Endothelial cell of umbilical vein (primary cell): Measurements from ENCODE around the gene GPR158. TPM values are rescaled to one million over a fixed set of nuclear protein-coding genes. Genes with fewer than 3 reads are reported as not detected.

ENCODE experiments used
- BruUV-seq: library from RNA; stranded (reverse); fragments of 400-500 nt; replicated peaks from 2 replicates; lab custom pipeline; 2021; lab: Mats Ljungman, UMichigan
- CTCF ChIA-PET: fragments of 300-600, 350-600 bp; sonication (Branson Sonifier 250); formaldehyde crosslinking; loops from one replicate; lab custom pipeline; 2021; ENCODE audit warnings: antibody characterized with exemption, inconsistent platforms; lab: Charles Lee
- POLR2A ChIA-PET: fragments of 300-600, 350-600 bp; sonication (Branson Sonifier 250); formaldehyde crosslinking; loops from one replicate; lab custom pipeline; 2021; ENCODE audit warnings: antibody characterized with exemption, inconsistent platforms; lab: Charles Lee
- DNase-seq: peaks from one replicate; pipeline ENCODE4 v3.0.0-alpha.2; 2011; ENCODE audit warnings: low read depth, low spot score
- FAIRE-seq: peaks from 2 replicates; lab custom pipeline; 2011; peaks lifted over from hg19 to GRCh38; lab: Jason Lieb, UNC
- H2AFZ ChIP-seq: 2 replicates; pipeline ENCODE4 v1.6.0; 2012; ENCODE audit warnings: low read depth, low read length, control low read depth, inconsistent platforms
- H3K27ac ChIP-seq: 2 replicates; pipeline ENCODE4 v1.5.1; 2011; ENCODE audit warnings: low read depth, mild to moderate bottlenecking, control low read depth, low read length, moderate library complexity; ENCODE audit not compliant: insufficient read depth
- H3K27me3 ChIP-seq, 2 experiments: 2 replicates each; pipeline versions ENCODE4 v1.6.0 to v1.6.1; 2011; ENCODE audit warnings: low read length in 2 of 2, mixed read lengths in 1 of 2; ENCODE audit not compliant: control insufficient read depth in 2 of 2, insufficient read depth in 2 of 2
- H3K36me3 ChIP-seq, 2 experiments: 2 replicates in 1 of 2; 3 replicates in 1 of 2; pipeline ENCODE4 v1.5.1; 2011; ENCODE audit warnings: low read length in 2 of 2, mild to moderate bottlenecking in 1 of 2, moderate library complexity in 1 of 2; ENCODE audit not compliant: control insufficient read depth in 2 of 2, insufficient read depth in 2 of 2; ENCODE audit errors: extremely low read depth in 1 of 2
- H3K4me1 ChIP-seq: 3 replicates; pipeline ENCODE4 v1.5.1; 2011; ENCODE audit warnings: mild to moderate bottlenecking, low read length; ENCODE audit not compliant: control insufficient read depth, insufficient read depth; ENCODE audit errors: extremely low read depth
- H3K4me2 ChIP-seq: 2 replicates; pipeline ENCODE4 v1.6.1; 2011; ENCODE audit warnings: low read length, control low read depth, mixed read lengths; ENCODE audit not compliant: insufficient read depth
- H3K4me3 ChIP-seq, 3 experiments: fragments of 200-600 bp in 1 of 3; sonication (generic), shearing (Covaris generic) in 1 of 3; replicated peaks in 1 of 3; 2 replicates each; pipeline ENCODE4 v1.5.1; 2011 to 2016; ENCODE audit warnings: control low read depth in 3 of 3, low read length in 3 of 3, mild to moderate bottlenecking in 2 of 3, inconsistent platforms in 1 of 3, low read depth in 1 of 3, moderate library complexity in 1 of 3; ENCODE audit not compliant: insufficient read depth in 1 of 3
- H3K79me2 ChIP-seq: 2 replicates; pipeline ENCODE4 v1.6.0; 2012; ENCODE audit warnings: low read length, inconsistent platforms; ENCODE audit not compliant: control insufficient read depth, insufficient read depth
- H3K9ac ChIP-seq: replicated peaks from 2 replicates; pipeline ENCODE3; 2011; ENCODE audit warnings: low read length, control low read depth; ENCODE audit not compliant: insufficient read depth; ENCODE audit errors: extremely low read depth
- H3K9me1 ChIP-seq: replicated peaks from 3 replicates; pipeline ENCODE4 v1.6.0; 2011; ENCODE audit warnings: mild to moderate bottlenecking, low read length; ENCODE audit not compliant: control insufficient read depth, insufficient read depth; ENCODE audit errors: extremely low read depth
- H3K9me3 ChIP-seq: replicated peaks from 2 replicates; pipeline ENCODE4 v1.5.1; 2012; ENCODE audit warnings: low read length, inconsistent platforms; ENCODE audit not compliant: control insufficient read depth, insufficient read depth
- H4K20me1 ChIP-seq: replicated peaks from 2 replicates; pipeline ENCODE3; 2011; ENCODE audit warnings: mild to moderate bottlenecking, low read length; ENCODE audit not compliant: control insufficient read depth, insufficient read depth; ENCODE audit errors: extremely low read depth
- EZH2 ChIP-seq: IDR thresholded peaks from 2 replicates; pipeline ENCODE4 v1.6.1; 2012; ENCODE audit warnings: borderline replicate concordance, low read depth, mild to moderate bottlenecking, moderate library complexity, low read length, inconsistent platforms; ENCODE audit not compliant: severe bottlenecking
- FOS ChIP-seq: IDR thresholded peaks from 2 replicates; pipeline ENCODE4 v1.6.1; 2011; ENCODE audit warnings: mild to moderate bottlenecking, low read length, moderate library complexity, borderline replicate concordance; ENCODE audit not compliant: insufficient read depth
- GATA2 ChIP-seq: IDR thresholded peaks from 2 replicates; pipeline ENCODE4 v1.7.0; 2011; ENCODE audit warnings: low read depth, mild to moderate bottlenecking, moderate library complexity, mixed read lengths, low read length; ENCODE audit not compliant: insufficient read length, insufficient read depth
- JUN ChIP-seq: IDR thresholded peaks from 2 replicates; pipeline ENCODE4 v1.6.1; 2011; ENCODE audit warnings: borderline replicate concordance, low read depth; ENCODE audit not compliant: insufficient read length, insufficient read depth
- MAX ChIP-seq: IDR thresholded peaks from 2 replicates; pipeline ENCODE4 v1.6.1; 2011; ENCODE audit not compliant: insufficient read depth, insufficient read length
- MYC ChIP-seq: IDR thresholded peaks from one replicate; pipeline ENCODE4 v1.6.1; 2011; ENCODE audit warnings: mild to moderate bottlenecking, low read depth, low read length
- POLR2A ChIP-seq: IDR thresholded peaks from 2 replicates; pipeline ENCODE4 v1.6.1; 2012; ENCODE audit warnings: low read depth, mild to moderate bottlenecking, control low read depth, low read length
- POLR2AphosphoS5 ChIP-seq: IDR thresholded peaks from 2 replicates; pipeline ENCODE4 v1.6.1; 2012; ENCODE audit warnings: low read depth, mild to moderate bottlenecking, control low read depth, low read length, moderate library complexity; ENCODE audit not compliant: insufficient read depth
- dilution Hi-C: fragments of 300-500 bp; cut with MboI; formaldehyde crosslinking; loops from one replicate; pipeline ENCODE4 v1.15.0; 2019; ENCODE audit warnings: low sequenced_read_pairs; ENCODE audit not compliant: extremely low pct_ligation_motif_present
- intact Hi-C: fragments of 100-400 bp; cut with micrococcal nuclease; formaldehyde crosslinking; loops from one replicate; pipeline ENCODE4 v1.10.0; 2022
- polyA plus RNA-seq, 4 experiments: library from polyadenylated mRNA; depleted of rRNA in 3 of 4; stranded (reverse) in 3 of 4; unstranded in 1 of 4; fragments of >200 nt; gene quantifications; 2 replicates each; pipeline versions ENCODE4 v1.2.1 to v1.2.3, GENCODE V29; 2011 to 2012; ENCODE audit warnings: missing spikeins in 1 of 4
- total RNA-seq: library from RNA; stranded (reverse); gene quantifications from 2 replicates; pipeline ENCODE4 v1.2.3, GENCODE V29; 2021
- TF ChIP-seq, protein P1 (sequence below), 2 donors: IDR thresholded peaks; 1 replicate in 1 of 2; 2 replicates in 1 of 2; pipeline ENCODE4 v1.5.1; 2011; ENCODE audit warnings: low read length in 2 of 2, mild to moderate bottlenecking in 2 of 2, moderate library complexity in 2 of 2, control low read depth in 1 of 2, inconsistent platforms in 1 of 2, low read depth in 1 of 2; ENCODE audit not compliant: insufficient read depth in 1 of 2; ENCODE audit errors: extremely low read depth in 1 of 2

Gene GPR158
- total and polyA plus RNA-seq, 2 donors (not counting 3 experiments of a cell fraction or from before 2014, with no cell fraction given), result not detected

GRCh38 chr10:25498645-25499044 lies 323.8 kb downstream of the GPR158 start:
- Histone ChIP-seq H3K79me2 (no peaks in the 10 kb centered on the region), H4K20me1 (no peaks in the 10 kb centered on the region), H3K9me1 (no peaks in the 10 kb centered on the region), H2AFZ (no peak overlapping the region), H3K4me2 (no peak overlapping the region), H3K36me3 (no peaks in the 10 kb centered on the region), H3K9me3 (no peaks in the 10 kb centered on the region), H3K27me3 (no peaks in the 10 kb centered on the region), H3K4me3 (no peak overlapping the region), H3K27ac (no peak overlapping the region), H3K9ac (no peak overlapping the region), H3K4me1 (peaks cover 11% of the 10 kb centered on the region)
- intact Hi-C loops (no loop called here), dilution Hi-C loops (no loop called here)
- no peak for FAIRE-seq
- TF ChIP-seq GATA2 (no peak), POLR2AphosphoS5 (no peak), MAX (no peak), JUN (no peak), POLR2A (no peak), MYC (no peak), FOS (no peak), EZH2 (no peak)
- TF ChIP-seq, protein P1, sequence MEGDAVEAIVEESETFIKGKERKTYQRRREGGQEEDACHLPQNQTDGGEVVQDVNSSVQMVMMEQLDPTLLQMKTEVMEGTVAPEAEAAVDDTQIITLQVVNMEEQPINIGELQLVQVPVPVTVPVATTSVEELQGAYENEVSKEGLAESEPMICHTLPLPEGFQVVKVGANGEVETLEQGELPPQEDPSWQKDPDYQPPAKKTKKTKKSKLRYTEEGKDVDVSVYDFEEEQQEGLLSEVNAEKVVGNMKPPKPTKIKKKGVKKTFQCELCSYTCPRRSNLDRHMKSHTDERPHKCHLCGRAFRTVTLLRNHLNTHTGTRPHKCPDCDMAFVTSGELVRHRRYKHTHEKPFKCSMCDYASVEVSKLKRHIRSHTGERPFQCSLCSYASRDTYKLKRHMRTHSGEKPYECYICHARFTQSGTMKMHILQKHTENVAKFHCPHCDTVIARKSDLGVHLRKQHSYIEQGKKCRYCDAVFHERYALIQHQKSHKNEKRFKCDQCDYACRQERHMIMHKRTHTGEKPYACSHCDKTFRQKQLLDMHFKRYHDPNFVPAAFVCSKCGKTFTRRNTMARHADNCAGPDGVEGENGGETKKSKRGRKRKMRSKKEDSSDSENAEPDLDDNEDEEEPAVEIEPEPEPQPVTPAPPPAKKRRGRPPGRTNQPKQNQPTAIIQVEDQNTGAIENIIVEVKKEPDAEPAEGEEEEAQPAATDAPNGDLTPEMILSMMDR (IDR thresholded peaks at IDR 0.05; ENCODE audit: extremely low read depth in 1 of 2, insufficient read depth in 1 of 2, low read depth in 1 of 2, low read length in 2 of 2), result no peak
- ChIA-PET CTCF (interaction anchor here (1.4 kb wide), 1 partner anchor 40 kb away, joined by 3 read pairs; no protein-coding TSS in a partner anchor), POLR2A (no interaction called here)
- no TSS peak for BruUV-seq
- no peak for DNase-seq
